Peyer's patch (tissue), 4 donors: ENCODE data around the gene KCNQ5. TPM values are rescaled to one million over a fixed set of nuclear protein-coding genes. Genes with fewer than 3 reads are reported as not detected.

Source experiments
- DNase-seq, 3 donors: peaks; one replicate each; pipeline ENCODE4 v3.0.0-alpha.2; 2017 to 2019
- H3K27ac ChIP-seq, 4 donors: fragments of 200-600 bp; sonication (generic); one replicate each; pipeline ENCODE4 v1.5.1; 2016 to 2019
- H3K27me3 ChIP-seq, 2 donors: fragments of 200-600 bp; sonication (generic); one replicate each; pipeline ENCODE4 v1.5.1; 2019
- H3K36me3 ChIP-seq, 3 donors: fragments of 200-600 bp; sonication (generic); one replicate each; pipeline ENCODE4 v1.5.1; 2016 to 2019
- H3K4me1 ChIP-seq, 4 donors: fragments of 200-600 bp; sonication (generic); one replicate each; pipeline ENCODE4 v1.5.1; 2016 to 2019
- H3K4me3 ChIP-seq, 4 donors: fragments of 200-600 bp; sonication (generic); 1 replicate in 3 of 4; 2 replicates in 1 of 4; pipeline ENCODE4 v1.5.1; 2016 to 2019; ENCODE audit warnings: mild to moderate bottlenecking in 1 of 4
- H3K9me3 ChIP-seq, 4 donors: fragments of 200-600 bp; sonication (generic); one replicate each; pipeline ENCODE4 v1.5.1; 2016 to 2019; ENCODE audit warnings: mild to moderate bottlenecking in 1 of 4
- CTCF ChIP-seq, 6 experiments: fragments of 450-650 bp in 4 of 6; fragments of 200-600 bp in 2 of 6; sonication (generic) in 1 of 6; IDR thresholded peaks; one replicate each; pipeline ENCODE4 v1.5.1; 2017 to 2019; ENCODE audit warnings: antibody characterized with exemption in 6 of 6, mild to moderate bottlenecking in 3 of 6, moderate library complexity in 1 of 6
- POLR2A ChIP-seq, 2 donors: fragments of 450-650 bp; IDR thresholded peaks; one replicate each; pipeline ENCODE4 v1.5.1; 2017; ENCODE audit warnings: antibody characterized with exemption in 2 of 2, mild to moderate bottlenecking in 2 of 2, moderate library complexity in 2 of 2
- total RNA-seq, 4 donors: library from RNA; depleted of rRNA; stranded (reverse); fragments of >200 nt; gene quantifications; one replicate each; pipeline ENCODE4 v1.1.0, GENCODE V29; 2016

The KCNQ5 gene
- total RNA-seq, 4 donors from 2014 or later, result 0.27 to 5.0 (median 0.38) TPM; not detected in 1

- no peaks in the 10 kb centered on the region for H3K27me3 ChIP-seq
- H3K4me3 ChIP-seq, result no peak overlapping the region
- TF ChIP-seq CTCF (IDR thresholded peaks at IDR 0.05) (no peak), POLR2A (IDR thresholded peaks at IDR 0.05) (no peak)
- H3K36me3 ChIP-seq, result no peaks in the 10 kb centered on the region
- no peaks in the 10 kb centered on the region for H3K4me1 ChIP-seq
- no peak for DNase-seq
- H3K27ac ChIP-seq, result no peak overlapping the region
- no peaks in the 10 kb centered on the region for H3K9me3 ChIP-seq
Observed at GRCh38 chr6:72820153-72820552, 198.3 kb downstream of the KCNQ5 start.

- Histone ChIP-seq H3K4me3 (no peak overlapping the region), H3K27me3 (no peaks in the 10 kb centered on the region), H3K9me3 (no peaks in the 10 kb centered on the region), H3K27ac (no peak overlapping the region), H3K36me3 (no peaks in the 10 kb centered on the region), H3K4me1 (no peaks in the 10 kb centered on the region)
- no peak for DNase-seq
- no peak for TF ChIP-seq CTCF (IDR thresholded peaks at IDR 0.05)
Observed at GRCh38 chr6:72820906-72821305, 199.0 kb downstream of the KCNQ5 start.

GRCh38 chr6:72822023-72822422 lies 200.2 kb downstream of the KCNQ5 start:
- H3K27ac ChIP-seq, result no peak overlapping the region
- TF ChIP-seq CTCF (IDR thresholded peaks at IDR 0.05) (no peak), POLR2A (IDR thresholded peaks at IDR 0.05) (no peak)
- H3K4me1 ChIP-seq, result no peaks in the 10 kb centered on the region
- no peaks in the 10 kb centered on the region for H3K9me3 ChIP-seq
- DNase-seq, result no peak
- H3K4me3 ChIP-seq, result no peak overlapping the region
- H3K36me3 ChIP-seq, result no peaks in the 10 kb centered on the region
- H3K27me3 ChIP-seq, result no peaks in the 10 kb centered on the region

- no peaks in the 10 kb centered on the region for H3K4me1 ChIP-seq
- no peaks in the 10 kb centered on the region for H3K9me3 ChIP-seq
- no peaks in the 10 kb centered on the region for H3K36me3 ChIP-seq
- no peaks in the 10 kb centered on the region for H3K27me3 ChIP-seq
- no peak for TF ChIP-seq POLR2A (IDR thresholded peaks at IDR 0.05)
- TF ChIP-seq CTCF (IDR thresholded peaks at IDR 0.05), result no peak
- no peak overlapping the region for H3K4me3 ChIP-seq
- H3K27ac ChIP-seq, result no peak overlapping the region
- DNase-seq, result no peak
Observed at GRCh38 chr6:72822691-72823090, 200.8 kb downstream of the KCNQ5 start.

GRCh38 chr6:72824833-72825232 lies 203.0 kb downstream of the KCNQ5 start:
- Histone ChIP-seq H3K4me3 (no peak overlapping the region), H3K36me3 (no peaks in the 10 kb centered on the region), H3K27ac (no peak overlapping the region), H3K27me3 (no peaks in the 10 kb centered on the region), H3K4me1 (no peaks in the 10 kb centered on the region), H3K9me3 (no peaks in the 10 kb centered on the region)
- DNase-seq, result no peak
- TF ChIP-seq POLR2A (IDR thresholded peaks at IDR 0.05), result no peak
- no peak for TF ChIP-seq CTCF (IDR thresholded peaks at IDR 0.05)

GRCh38 chr6:72825315-72825911 lies 203.5 kb downstream of the KCNQ5 start:
- no peak overlapping the region for H3K4me3 ChIP-seq
- no peaks in the 10 kb centered on the region for H3K4me1 ChIP-seq
- no peak for TF ChIP-seq POLR2A (IDR thresholded peaks at IDR 0.05)
- TF ChIP-seq CTCF (IDR thresholded peaks at IDR 0.05), result no peak
- no peaks in the 10 kb centered on the region for H3K27me3 ChIP-seq
- H3K36me3 ChIP-seq, result no peaks in the 10 kb centered on the region
- DNase-seq, result no peak
- H3K27ac ChIP-seq, result no peak overlapping the region
- no peaks in the 10 kb centered on the region for H3K9me3 ChIP-seq
